H9 (cell line): Measurements from ENCODE around the gene SYT2. TPM values are rescaled to one million over a fixed set of nuclear protein-coding genes. Genes with fewer than 3 reads are reported as not detected.
"Not testable (repeated sequence)": the region's sequence is repeated elsewhere in the genome, so short reads cannot be mapped to it uniquely, and the experiment has no call there.

ENCODE experiments used
- DNase-seq: peaks from one replicate; pipeline ENCODE4 v3.0.0-alpha.2; 2017
- H2AFZ ChIP-seq: one replicate; pipeline ENCODE4 v1.6.1; 2013; ENCODE audit warnings: mild to moderate bottlenecking, low read length, control low read depth, moderate library complexity
- H2AK5ac ChIP-seq: 2 replicates; pipeline ENCODE4 v1.6.1; 2013; ENCODE audit warnings: low read length, control low read depth, mixed read lengths; ENCODE audit not compliant: insufficient read length
- H2BK120ac ChIP-seq: one replicate; pipeline ENCODE4 v1.6.1; 2013; ENCODE audit warnings: low read depth, mild to moderate bottlenecking, low read length, control low read depth, inconsistent platforms; ENCODE audit not compliant: poor library complexity, severe bottlenecking
- H2BK12ac ChIP-seq: 2 replicates; pipeline ENCODE4 v1.6.1; 2013; ENCODE audit warnings: low read length, control low read depth, mixed read lengths, low read depth; ENCODE audit not compliant: insufficient read length
- H2BK15ac ChIP-seq: 2 replicates; pipeline ENCODE4 v1.6.1; 2013; ENCODE audit warnings: low read depth, low read length, control low read depth
- H2BK20ac ChIP-seq: one replicate; pipeline ENCODE4 v1.6.1; 2013; ENCODE audit warnings: low read depth, mild to moderate bottlenecking, low read length, control low read depth, inconsistent platforms; ENCODE audit not compliant: poor library complexity, severe bottlenecking
- H2BK5ac ChIP-seq: 2 replicates; pipeline ENCODE4 v1.6.1; 2013; ENCODE audit warnings: low read length, control low read depth, mixed read lengths; ENCODE audit not compliant: insufficient read length
- H3K14ac ChIP-seq: 2 replicates; pipeline ENCODE4 v1.6.1; 2013; ENCODE audit warnings: low read length, control low read depth; ENCODE audit not compliant: insufficient read depth
- H3K18ac ChIP-seq: 2 replicates; pipeline ENCODE4 v1.6.1; 2013; ENCODE audit warnings: low read depth, mild to moderate bottlenecking, mixed read lengths, low read length, control low read depth; ENCODE audit not compliant: insufficient read length
- H3K23ac ChIP-seq: 2 replicates; pipeline ENCODE4 v1.6.1; 2013; ENCODE audit warnings: low read length, control low read depth, mixed read lengths, low read depth; ENCODE audit not compliant: insufficient read length
- H3K23me2 ChIP-seq: 2 replicates; pipeline ENCODE4 v1.6.1; 2013; ENCODE audit warnings: low read depth, mild to moderate bottlenecking, mixed read lengths, low read length, control low read depth; ENCODE audit not compliant: insufficient read length, poor library complexity, severe bottlenecking
- H3K27ac ChIP-seq: 2 replicates; pipeline ENCODE4 v1.5.1; 2013; ENCODE audit warnings: low read length, control low read depth, mixed read lengths, low read depth; ENCODE audit not compliant: insufficient read length
- H3K27me3 ChIP-seq: 2 replicates; pipeline ENCODE4 v1.6.1; 2013; ENCODE audit warnings: low read length, control low read depth, inconsistent platforms; ENCODE audit not compliant: insufficient read depth
- H3K4ac ChIP-seq: 2 replicates; pipeline ENCODE4 v1.6.1; 2013; ENCODE audit warnings: low read depth, mild to moderate bottlenecking, control low read depth, inconsistent platforms, low read length, moderate library complexity
- H3K4me1 ChIP-seq: 2 replicates; pipeline ENCODE4 v1.6.1; 2013; ENCODE audit warnings: low read length, control low read depth, inconsistent platforms; ENCODE audit not compliant: insufficient read depth
- H3K4me2 ChIP-seq: 2 replicates; pipeline ENCODE4 v1.6.1; 2013; ENCODE audit warnings: low read length, control low read depth, mixed read lengths; ENCODE audit not compliant: insufficient read length, insufficient read depth
- H3K56ac ChIP-seq: 2 replicates; pipeline ENCODE4 v1.6.1; 2013; ENCODE audit warnings: low read depth, mild to moderate bottlenecking, mixed read lengths, low read length, control low read depth; ENCODE audit not compliant: insufficient read length
- H3K79me1 ChIP-seq: 2 replicates; pipeline ENCODE4 v1.6.1; 2013; ENCODE audit warnings: low read depth, mild to moderate bottlenecking, moderate library complexity, low read length, control low read depth, inconsistent platforms; ENCODE audit not compliant: insufficient read depth, poor library complexity, severe bottlenecking
- H3K79me2 ChIP-seq: 2 replicates; pipeline ENCODE4 v1.6.1; 2013; ENCODE audit warnings: low read length, control low read depth, inconsistent platforms; ENCODE audit not compliant: insufficient read depth
- H3K9ac ChIP-seq: 2 replicates; pipeline ENCODE4 v1.6.1; 2013; ENCODE audit warnings: low read length, control low read depth, mixed read lengths; ENCODE audit not compliant: insufficient read length; ENCODE audit errors: extremely low read depth
- H3K9me3 ChIP-seq: one replicate; pipeline ENCODE4 v1.6.1; 2013; ENCODE audit warnings: low read depth, low read length, inconsistent platforms; ENCODE audit not compliant: control insufficient read depth
- H3T11ph ChIP-seq: one replicate; pipeline ENCODE4 v1.6.1; 2013; ENCODE audit warnings: mild to moderate bottlenecking, low read length, control low read depth, inconsistent platforms
- H4K20me1 ChIP-seq: one replicate; pipeline ENCODE4 v1.6.1; 2013; ENCODE audit not compliant: control insufficient read depth, insufficient read length, insufficient read depth
- H4K5ac ChIP-seq: 2 replicates; pipeline ENCODE4 v1.6.1; 2013; ENCODE audit warnings: low read depth, mild to moderate bottlenecking, mixed read lengths, low read length, control low read depth; ENCODE audit not compliant: insufficient read length
- H4K8ac ChIP-seq: replicated peaks from 2 replicates; pipeline ENCODE4 v1.6.1; 2013; ENCODE audit warnings: low read length, control low read depth, mixed read lengths, low read depth; ENCODE audit not compliant: insufficient read length
- H4K91ac ChIP-seq: 2 replicates; pipeline ENCODE4 v1.6.1; 2013; ENCODE audit warnings: low read depth, mild to moderate bottlenecking, moderate library complexity, mixed read lengths, low read length, control low read depth; ENCODE audit not compliant: insufficient read length
- H3K27ac Mint-ChIP-seq, 3 experiments: 2 replicates in 2 of 3; 3 replicates in 1 of 3; pipeline ENCODE4 v1.8.0; 2020 to 2021; ENCODE audit warnings: mixed read lengths in 3 of 3, mild to moderate bottlenecking in 1 of 3, moderate library complexity in 1 of 3
- H3K27me3 Mint-ChIP-seq: 2 replicates; pipeline ENCODE4 v1.8.0; 2021; ENCODE audit warnings: low read depth, mild to moderate bottlenecking, moderate library complexity, mixed read lengths
- H3K36me3 Mint-ChIP-seq, 3 experiments: 2 replicates in 2 of 3; 3 replicates in 1 of 3; pipeline ENCODE4 v1.8.0; 2020 to 2021; ENCODE audit warnings: low read depth in 3 of 3, mixed read lengths in 3 of 3; ENCODE audit not compliant: insufficient read depth in 1 of 3
- H3K4me1 Mint-ChIP-seq, 2 experiments: 2 replicates each; pipeline ENCODE4 v1.8.0; 2020; ENCODE audit warnings: mixed read lengths in 2 of 2
- H3K4me3 Mint-ChIP-seq, 2 experiments: 2 replicates in 1 of 2; 3 replicates in 1 of 2; pipeline ENCODE4 v1.8.0; 2020 to 2021; ENCODE audit warnings: mild to moderate bottlenecking in 2 of 2, mixed read lengths in 2 of 2, moderate library complexity in 1 of 2
- H3K9me3 Mint-ChIP-seq, 2 experiments: 2 replicates in 1 of 2; 3 replicates in 1 of 2; pipeline ENCODE4 v1.8.0; 2020; ENCODE audit warnings: mild to moderate bottlenecking in 2 of 2, mixed read lengths in 2 of 2, moderate library complexity in 1 of 2
- WGBS: extraction: QIAGEN DNeasy Blood & Tissue Kit; methylation state at CpG from one replicate; pipeline ENCODE4 v1.1.7; 2013; ENCODE audit warnings: missing lambda C conversion rate, low lambda C conversion rate, mixed read lengths; ENCODE audit not compliant: insufficient read length; ENCODE audit errors: extremely low coverage; 5-methylcytosine and 5-hydroxymethylcytosine counted together
- total RNA-seq: library from RNA; stranded (reverse); gene quantifications from 2 replicates; pipeline ENCODE4 v1.2.1, GENCODE V29; 2021

The SYT2 gene
- total RNA-seq, 1 experiment from 2014 or later = 3.3 TPM

DNA sequence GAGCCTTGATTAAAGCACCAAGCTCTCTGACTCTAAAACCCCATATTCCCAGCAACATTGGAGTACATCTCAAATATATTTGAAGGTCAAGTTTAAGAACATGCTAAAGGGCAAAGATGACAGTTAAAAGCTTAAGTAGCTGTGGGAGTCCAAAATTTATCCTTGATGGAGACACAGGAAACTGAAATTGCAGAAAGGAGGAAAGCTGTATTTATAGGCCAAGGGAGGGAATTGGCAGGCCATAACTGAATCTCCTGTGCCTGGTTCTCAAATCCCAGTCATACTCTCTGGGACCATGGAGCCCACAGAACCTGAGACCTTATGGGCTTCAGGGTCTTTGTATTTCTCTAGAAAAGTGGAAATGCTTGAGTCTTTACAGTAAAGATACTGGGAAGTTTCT lies 167.8 kb downstream of the SYT2 start:
- H3K4me3 Mint-ChIP-seq, H4K20me1 ChIP-seq, H3K9ac ChIP-seq, H2BK5ac ChIP-seq, H2BK15ac ChIP-seq, H4K91ac ChIP-seq, H3K4me1 ChIP-seq, H2BK20ac ChIP-seq, H3K23me2 ChIP-seq, H3K9me3 Mint-ChIP-seq, H4K8ac ChIP-seq, H3K27ac Mint-ChIP-seq, DNase-seq, H3K79me2 ChIP-seq, H2AK5ac ChIP-seq, H3K36me3 Mint-ChIP-seq, H3K4me2 ChIP-seq, H3K27me3 ChIP-seq, H3K4ac ChIP-seq, H4K5ac ChIP-seq, H3K18ac ChIP-seq, H3K27ac ChIP-seq, H2BK12ac ChIP-seq, H3K27me3 Mint-ChIP-seq, H2BK120ac ChIP-seq, H3T11ph ChIP-seq, H3K56ac ChIP-seq, H3K14ac ChIP-seq, H3K79me1 ChIP-seq, H3K23ac ChIP-seq, H3K9me3 ChIP-seq, H2AFZ ChIP-seq: not testable (repeated sequence)
- H3K4me1 Mint-ChIP-seq = peaks cover 26 to 27% of the 10 kb centered on the region in 2 experiments

DNA sequence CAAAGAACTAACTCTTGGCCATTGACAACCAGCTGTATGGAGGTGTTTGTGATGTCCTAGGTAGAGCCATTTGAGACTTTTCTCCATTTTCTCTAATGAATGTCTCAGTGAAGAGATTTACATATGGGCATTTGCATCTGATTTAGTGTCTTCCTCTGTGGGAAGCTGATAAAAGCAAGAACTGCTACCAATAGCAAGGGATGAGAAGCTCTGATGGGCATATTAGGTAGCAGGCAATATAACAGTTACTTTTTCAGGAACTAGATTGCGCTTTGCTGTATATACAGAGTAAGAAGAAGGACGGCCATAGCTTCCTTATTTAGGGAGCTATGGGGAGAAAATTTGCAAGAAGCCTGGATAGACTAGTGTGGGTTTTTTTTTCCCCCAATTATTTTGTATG lies 169.4 kb downstream of the SYT2 start:
- H3K23me2 ChIP-seq, H3T11ph ChIP-seq, H4K5ac ChIP-seq, H3K27ac ChIP-seq, H4K91ac ChIP-seq, H4K20me1 ChIP-seq, DNase-seq, H3K23ac ChIP-seq, H3K27me3 Mint-ChIP-seq, H3K27ac Mint-ChIP-seq, H4K8ac ChIP-seq, H2BK15ac ChIP-seq, H3K4me2 ChIP-seq, H2BK120ac ChIP-seq, H3K14ac ChIP-seq, H3K79me1 ChIP-seq, H3K56ac ChIP-seq, H2BK5ac ChIP-seq, H2AFZ ChIP-seq, H3K18ac ChIP-seq, H3K79me2 ChIP-seq, H3K9ac ChIP-seq, H3K4ac ChIP-seq, H2AK5ac ChIP-seq, H3K36me3 Mint-ChIP-seq, H3K9me3 ChIP-seq, H3K4me1 ChIP-seq, H3K4me3 Mint-ChIP-seq, H3K27me3 ChIP-seq, H3K9me3 Mint-ChIP-seq, H2BK20ac ChIP-seq, H2BK12ac ChIP-seq: not testable (repeated sequence)
- no CpG with 5 or more reads among the region's 2 CpGs for WGBS
- H3K4me1 Mint-ChIP-seq = peaks cover 26 to 27% of the 10 kb centered on the region in 2 experiments

Other genes with a start within 250 kb of the SYT2 start
- gene KDM5B, start 98.0 kb upstream of the SYT2 start, total RNA-seq = 200 and 210 TPM in 2 replicates
- 4.8 and 6.4 TPM in 2 replicates for gene PCAT6, start 100.5 kb upstream of the SYT2 start, total RNA-seq
- 8.3 and 9.5 TPM in 2 replicates for gene RABIF, start 178.7 kb upstream of the SYT2 start, total RNA-seq
- 38.4 and 40.0 TPM in 2 replicates for gene KLHL12, start 216.8 kb upstream of the SYT2 start, total RNA-seq
- 65.0 and 69.7 TPM in 2 replicates for gene ADIPOR1, start 247.9 kb upstream of the SYT2 start, total RNA-seq